GM12878 (cell line): Measurements from ENCODE around the gene ENGASE. TPM values are rescaled to one million over a fixed set of nuclear protein-coding genes. Genes with fewer than 3 reads are reported as not detected.

Source experiments
- ATAC-seq: fragments of 200-7000 bp; cut with Tn5 transposase; 3 replicates; pipeline ENCODE4 v1.9.1; 2020; ENCODE audit warnings: mild to moderate bottlenecking, moderate library complexity
- BruUV-seq: library from RNA; stranded (reverse); fragments of 400-500 nt; replicated peaks from 2 replicates; lab custom pipeline; 2021; lab: Mats Ljungman, UMichigan
- CTCF ChIA-PET: fragments of 300-600 bp; sonication (Branson Sonifier 250); formaldehyde crosslinking; extraction: SDS; loops from one replicate; lab custom pipeline; 2021; ENCODE audit warnings: inconsistent platforms; lab: Yijun Ruan, JAX
- POLR2A ChIA-PET: fragments of 350-600 bp; formaldehyde crosslinking; extraction: SDS; loops from one replicate; lab custom pipeline; 2021; ENCODE audit warnings: inconsistent platforms; lab: Charles Lee
- RAD21 ChIA-PET: fragments of 300-600 bp; sonication (Branson Sonifier 250); formaldehyde crosslinking; loops from one replicate; lab custom pipeline; 2023; ENCODE audit warnings: antibody characterized with exemption; ENCODE audit not compliant: unreplicated experiment; lab: Charles Lee
- SMC1A ChIA-PET: fragments of 300-600 bp; sonication (Branson Sonifier 250); formaldehyde crosslinking; loops from one replicate; lab custom pipeline; 2023; ENCODE audit not compliant: unreplicated experiment, uncharacterized antibody; lab: Charles Lee
- DNase-seq: peaks from one replicate; pipeline ENCODE4 v3.0.0-alpha.2; 2011; ENCODE audit warnings: low read depth, low spot score
- FAIRE-seq: peaks from 3 replicates; lab custom pipeline; 2011; peaks lifted over from hg19 to GRCh38; lab: Jason Lieb, UNC
- H2AFZ ChIP-seq: 2 replicates; pipeline ENCODE4 v1.6.0; 2011; ENCODE audit warnings: low read depth, low read length, control low read depth; ENCODE audit not compliant: control insufficient read depth
- H3K27ac ChIP-seq: 2 replicates; pipeline ENCODE4 v1.5.1; 2011; ENCODE audit warnings: control low read depth; ENCODE audit not compliant: control insufficient read depth, insufficient read depth
- H3K27me3 ChIP-seq, 2 experiments: replicated peaks in 1 of 2; 2 replicates each; pipeline versions ENCODE4 v1.6.0 to v1.6.1; 2011; ENCODE audit warnings: low read length in 1 of 2; ENCODE audit not compliant: control insufficient read depth in 2 of 2, insufficient read depth in 2 of 2
- H3K36me3 ChIP-seq, 2 experiments: 2 replicates each; pipeline ENCODE4 v1.5.1; 2011; ENCODE audit warnings: low read length in 1 of 2; ENCODE audit not compliant: control insufficient read depth in 2 of 2, insufficient read depth in 2 of 2
- H3K4me1 ChIP-seq: 2 replicates; pipeline ENCODE4 v1.6.1; 2011; ENCODE audit warnings: mild to moderate bottlenecking, low read length, moderate library complexity, mixed read lengths; ENCODE audit not compliant: control insufficient read depth, insufficient read depth
- H3K4me2 ChIP-seq: 2 replicates; pipeline ENCODE4 v1.6.0; 2011; ENCODE audit warnings: control low read depth; ENCODE audit not compliant: control insufficient read depth, insufficient read depth
- H3K4me3 ChIP-seq: fragments of 200-600 bp; sonication (generic); 2 replicates; pipeline ENCODE4 v1.5.1; 2016
- H3K79me2 ChIP-seq: 2 replicates; pipeline ENCODE4 v1.6.0; 2011; ENCODE audit warnings: low read length; ENCODE audit not compliant: control insufficient read depth, insufficient read depth
- H3K9ac ChIP-seq: 2 replicates; pipeline ENCODE4 v1.8.0; 2011; ENCODE audit warnings: low read length, control low read depth, mixed read lengths; ENCODE audit not compliant: control insufficient read depth, insufficient read depth
- H3K9me3 ChIP-seq: replicated peaks from 3 replicates; pipeline ENCODE4 v1.5.1; 2011; ENCODE audit warnings: mild to moderate bottlenecking, low read length; ENCODE audit not compliant: control insufficient read depth, insufficient read depth
- H4K20me1 ChIP-seq: 2 replicates; pipeline ENCODE4 v1.6.0; 2011; ENCODE audit not compliant: control insufficient read depth, insufficient read depth
- ESRRA ChIP-seq: IDR thresholded peaks from 2 replicates; pipeline ENCODE4 v1.6.1; 2012; ENCODE audit warnings: mild to moderate bottlenecking, low read length, improper control_type of control experiment
- HDGF ChIP-seq: fragments of 450-650 bp; IDR thresholded peaks from 2 replicates; pipeline ENCODE4 v1.6.1; 2016; ENCODE audit warnings: antibody characterized with exemption
- MEF2B ChIP-seq: fragments of 450-650 bp; IDR thresholded peaks from 2 replicates; pipeline ENCODE4 v1.6.1; 2018; ENCODE audit warnings: mild to moderate bottlenecking, moderate library complexity; ENCODE audit not compliant: partially characterized antibody, poor library complexity, severe bottlenecking
- MYC ChIP-seq: IDR thresholded peaks from 2 replicates; pipeline ENCODE4 v1.6.1; 2011; ENCODE audit warnings: mild to moderate bottlenecking, low read length, moderate library complexity, inconsistent platforms; ENCODE audit not compliant: insufficient read depth, insufficient replicate concordance, insufficient read length, severe bottlenecking
- NFYA ChIP-seq: IDR thresholded peaks from 2 replicates; pipeline ENCODE4 v1.6.1; 2011; ENCODE audit warnings: low read depth, mild to moderate bottlenecking, low read length, improper control_type of control experiment, borderline replicate concordance
- NKRF ChIP-seq: fragments of 450-650 bp; conservative IDR thresholded peaks from 2 replicates; pipeline ENCODE4 v1.6.1; 2017; ENCODE audit warnings: mild to moderate bottlenecking, moderate library complexity
- PAX5 ChIP-seq: IDR thresholded peaks from 2 replicates; pipeline ENCODE4 v1.6.1; 2011; ENCODE audit warnings: low read depth, low read length, borderline replicate concordance
- SRF ChIP-seq, 2 experiments: IDR thresholded peaks; 2 replicates each; pipeline ENCODE4 v1.6.1; 2011; ENCODE audit warnings: low read depth in 2 of 2, low read length in 2 of 2, mild to moderate bottlenecking in 1 of 2, moderate library complexity in 1 of 2
- TAF1 ChIP-seq: IDR thresholded peaks from 2 replicates; pipeline ENCODE4 v1.6.1; 2011; ENCODE audit warnings: mild to moderate bottlenecking, low read depth, low read length, borderline replicate concordance
- ZNF24 ChIP-seq: fragments of 450-650 bp; IDR thresholded peaks from 2 replicates; pipeline ENCODE4 v1.6.1; 2017; ENCODE audit warnings: antibody characterized with exemption, mild to moderate bottlenecking
- ZNF622 ChIP-seq: fragments of 450-650 bp; IDR thresholded peaks from 2 replicates; pipeline ENCODE4 v1.6.1; 2017; ENCODE audit warnings: mild to moderate bottlenecking, inconsistent platforms
- WGBS: methylation state at CpG from one replicate; pipeline ENCODE4 v1.1.6; 2016; ENCODE audit warnings: low lambda C conversion rate; ENCODE audit not compliant: insufficient replicate concordance, insufficient coverage; ENCODE audit errors: missing lambda C conversion rate; 5-methylcytosine and 5-hydroxymethylcytosine counted together
- in situ Hi-C: fragments of 300-500 bp; cut with MboI; formaldehyde crosslinking; loops from 9 replicates; pipeline ENCODE4 v1.14.3; 2018; ENCODE audit warnings: mixed read lengths
- intact Hi-C: fragments of 100-400 bp; cut with micrococcal nuclease; formaldehyde crosslinking; loops from one replicate; pipeline ENCODE4 v1.14.2; 2022; ENCODE audit not compliant: unreplicated experiment
- polyA plus RNA-seq, 11 experiments: library from polyadenylated mRNA; depleted of rRNA in 4 of 11; unstranded in 6 of 11; stranded (reverse) in 5 of 11; fragments of >200 nt; fragmentation: Nextera tagmentation in 4 of 11; fragmentation: Illumina TruSeq in 1 of 11; extraction: Ambion mirVana in 4 of 11; extraction: Trizol in 1 of 11; gene quantifications; 1 replicate in 1 of 11; 2 replicates in 10 of 11; pipeline versions ENCODE4 v1.2.1 to v1.2.3, GENCODE V29; 2011 to 2016; ENCODE audit warnings: inconsistent platforms in 2 of 11, missing spikeins in 2 of 11, low read depth in 1 of 11
- total RNA-seq, 4 experiments: library from RNA; depleted of rRNA in 3 of 4; stranded (reverse); fragments of >200 nt in 3 of 4; fragmentation: Illumina TruSeq in 1 of 4; extraction: Trizol in 1 of 4; gene quantifications; 2 replicates each; pipeline versions ENCODE4 v1.2.1 to v1.2.3, GENCODE V29; 2013 to 2021
- TF ChIP-seq, protein P1 (sequence below): fragments of 450-650 bp; IDR thresholded peaks from 2 replicates; pipeline ENCODE4 v1.6.1; 2017; ENCODE audit warnings: mild to moderate bottlenecking, low read depth, inconsistent platforms; ENCODE audit not compliant: poor library complexity, severe bottlenecking
- TF ChIP-seq, protein P2 (sequence below): IDR thresholded peaks from 2 replicates; pipeline ENCODE4 v1.6.1; 2011; ENCODE audit warnings: low read depth, mild to moderate bottlenecking, low read length, moderate library complexity, borderline replicate concordance; ENCODE audit errors: extremely low read depth
- TF ChIP-seq, protein P3 (sequence below): fragments of 450-650 bp; formaldehyde crosslinking; IDR thresholded peaks from 2 replicates; pipeline ENCODE4 v1.5.0; 2022; ENCODE audit warnings: mild to moderate bottlenecking, missing genetic modification characterization

The ENGASE gene
- total and polyA plus RNA-seq, 10 of the 15 experiments (the other 5 are each of a cell fraction or from before 2014, with no cell fraction given): 0.18 to 28.9 (median 10.5) TPM

- Histone ChIP-seq H3K4me2 (no peak overlapping the region), H3K9me3 (no peaks in the 10 kb centered on the region), H4K20me1 (no peaks in the 10 kb centered on the region), H3K27ac (no peak overlapping the region), H2AFZ (no peak overlapping the region), H3K36me3 (peaks cover 0 to 4% of the 10 kb centered on the region in 2 experiments; a peak in 2 of 4 replicates), H3K4me1 (no peaks in the 10 kb centered on the region), H3K79me2 (no peaks in the 10 kb centered on the region), H3K27me3 (no peaks in the 10 kb centered on the region), H3K9ac (no peak overlapping the region), H3K4me3 (no peak overlapping the region)
- ATAC-seq (no peak), DNase-seq (no peak), FAIRE-seq (no peak)
- ChIA-PET RAD21 (interaction anchor here (5.5 kb wide), 1 partner anchor 304 kb away, joined by 41 read pairs; no protein-coding TSS in a partner anchor), SMC1A (interaction anchor here (0.7 kb wide), 1 partner anchor 303 kb away, joined by 3 read pairs; no protein-coding TSS in a partner anchor), POLR2A (no interaction called here), CTCF (interaction anchor here (1.2 to 3.6 kb wide), 5 partner anchors 15 to 303 kb away, joined by 3 to 59 read pairs (median 6); partner anchors contain the start of gene ENGASE)
- in situ Hi-C loops: no loop called here
- no TSS peak for BruUV-seq
- intact Hi-C loops: no loop called here
- 70% methylated on average over 8 of the region's 8 CpGs for whole genome bisulfite sequencing
- no peak for TF ChIP-seq MEF2B
- TF ChIP-seq ZNF622: no peak
- TF ChIP-seq ESRRA: no peak
- no peak for TF ChIP-seq NKRF
- no peak for TF ChIP-seq HDGF
- TF ChIP-seq TAF1: no peak
- TF ChIP-seq ZNF24: no peak
- TF ChIP-seq MYC: no peak
- no peak for TF ChIP-seq NFYA
- TF ChIP-seq, protein P1, sequence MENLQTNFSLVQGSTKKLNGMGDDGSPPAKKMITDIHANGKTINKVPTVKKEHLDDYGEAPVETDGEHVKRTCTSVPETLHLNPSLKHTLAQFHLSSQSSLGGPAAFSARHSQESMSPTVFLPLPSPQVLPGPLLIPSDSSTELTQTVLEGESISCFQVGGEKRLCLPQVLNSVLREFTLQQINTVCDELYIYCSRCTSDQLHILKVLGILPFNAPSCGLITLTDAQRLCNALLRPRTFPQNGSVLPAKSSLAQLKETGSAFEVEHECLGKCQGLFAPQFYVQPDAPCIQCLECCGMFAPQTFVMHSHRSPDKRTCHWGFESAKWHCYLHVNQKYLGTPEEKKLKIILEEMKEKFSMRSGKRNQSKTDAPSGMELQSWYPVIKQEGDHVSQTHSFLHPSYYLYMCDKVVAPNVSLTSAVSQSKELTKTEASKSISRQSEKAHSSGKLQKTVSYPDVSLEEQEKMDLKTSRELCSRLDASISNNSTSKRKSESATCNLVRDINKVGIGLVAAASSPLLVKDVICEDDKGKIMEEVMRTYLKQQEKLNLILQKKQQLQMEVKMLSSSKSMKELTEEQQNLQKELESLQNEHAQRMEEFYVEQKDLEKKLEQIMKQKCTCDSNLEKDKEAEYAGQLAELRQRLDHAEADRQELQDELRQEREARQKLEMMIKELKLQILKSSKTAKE: no peak
- no peak for TF ChIP-seq SRF (IDR thresholded peaks at IDR 0.05; ENCODE audit: low read depth in 2 of 2, low read length in 2 of 2)
- no peak for TF ChIP-seq PAX5
- TF ChIP-seq, protein P2, sequence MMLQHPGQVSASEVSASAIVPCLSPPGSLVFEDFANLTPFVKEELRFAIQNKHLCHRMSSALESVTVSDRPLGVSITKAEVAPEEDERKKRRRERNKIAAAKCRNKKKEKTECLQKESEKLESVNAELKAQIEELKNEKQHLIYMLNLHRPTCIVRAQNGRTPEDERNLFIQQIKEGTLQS: no peak
- TF ChIP-seq, protein P3, sequence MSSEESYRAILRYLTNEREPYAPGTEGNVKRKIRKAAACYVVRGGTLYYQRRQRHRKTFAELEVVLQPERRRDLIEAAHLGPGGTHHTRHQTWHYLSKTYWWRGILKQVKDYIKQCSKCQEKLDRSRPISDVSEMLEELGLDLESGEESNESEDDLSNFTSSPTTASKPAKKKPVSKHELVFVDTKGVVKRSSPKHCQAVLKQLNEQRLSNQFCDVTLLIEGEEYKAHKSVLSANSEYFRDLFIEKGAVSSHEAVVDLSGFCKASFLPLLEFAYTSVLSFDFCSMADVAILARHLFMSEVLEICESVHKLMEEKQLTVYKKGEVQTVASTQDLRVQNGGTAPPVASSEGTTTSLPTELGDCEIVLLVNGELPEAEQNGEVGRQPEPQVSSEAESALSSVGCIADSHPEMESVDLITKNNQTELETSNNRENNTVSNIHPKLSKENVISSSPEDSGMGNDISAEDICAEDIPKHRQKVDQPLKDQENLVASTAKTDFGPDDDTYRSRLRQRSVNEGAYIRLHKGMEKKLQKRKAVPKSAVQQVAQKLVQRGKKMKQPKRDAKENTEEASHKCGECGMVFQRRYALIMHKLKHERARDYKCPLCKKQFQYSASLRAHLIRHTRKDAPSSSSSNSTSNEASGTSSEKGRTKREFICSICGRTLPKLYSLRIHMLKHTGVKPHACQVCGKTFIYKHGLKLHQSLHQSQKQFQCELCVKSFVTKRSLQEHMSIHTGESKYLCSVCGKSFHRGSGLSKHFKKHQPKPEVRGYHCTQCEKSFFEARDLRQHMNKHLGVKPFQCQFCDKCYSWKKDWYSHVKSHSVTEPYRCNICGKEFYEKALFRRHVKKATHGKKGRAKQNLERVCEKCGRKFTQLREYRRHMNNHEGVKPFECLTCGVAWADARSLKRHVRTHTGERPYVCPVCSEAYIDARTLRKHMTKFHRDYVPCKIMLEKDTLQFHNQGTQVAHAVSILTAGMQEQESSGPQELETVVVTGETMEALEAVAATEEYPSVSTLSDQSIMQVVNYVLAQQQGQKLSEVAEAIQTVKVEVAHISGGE (CRISPR knock-in tag): no peak
Observed at GRCh38 chr17:79088997-79089328, 14.3 kb downstream of the ENGASE start.
